ENCODE results near the gene HGS.

Gene HGS

GRCh38 chr17:81741594-81742452 is 58.0 kb downstream of the HGS start:
- FAIRE-seq, result no peak
- DNase-seq (ENCODE audit: low spot score), result no peak

Measured in urothelium cell line (cell line).